HL-60/S4 treated with phorbol 12-myristate 13-acetate at 8.2 ng/mL for 4 days and 3 days (cell line): Measurements from ENCODE around the gene PDCD6IP.

ENCODE experiments used
- in situ Hi-C: fragments of 300-500 bp; cut with MboI; formaldehyde crosslinking; loops from 2 replicates; pipeline ENCODE4 v1.15.0; 2022; ENCODE audit warnings: low sequenced_read_pairs

PDCD6IP gene

DNA sequence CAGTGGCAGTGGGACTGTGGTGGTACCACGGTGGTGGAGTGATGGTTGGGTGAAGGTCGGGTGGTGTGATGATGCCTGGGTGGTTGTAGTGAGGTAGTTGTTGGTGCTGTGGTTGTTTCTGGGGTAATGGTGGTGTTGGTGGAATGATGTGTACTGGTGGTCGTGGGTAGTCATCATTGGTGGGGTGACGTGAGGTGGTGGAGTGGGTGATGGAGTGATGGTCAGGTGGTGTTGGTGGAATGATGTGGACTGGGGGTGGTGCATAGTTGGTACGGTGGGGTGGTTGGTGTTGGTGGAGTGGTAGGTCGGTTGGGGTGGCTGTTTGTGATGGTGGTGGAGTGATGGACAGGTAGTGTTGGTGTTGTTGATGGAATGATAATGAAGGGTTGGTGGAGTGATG, 87.1 kb downstream of the PDCD6IP start:
- in situ Hi-C loops = no loop called here

DNA sequence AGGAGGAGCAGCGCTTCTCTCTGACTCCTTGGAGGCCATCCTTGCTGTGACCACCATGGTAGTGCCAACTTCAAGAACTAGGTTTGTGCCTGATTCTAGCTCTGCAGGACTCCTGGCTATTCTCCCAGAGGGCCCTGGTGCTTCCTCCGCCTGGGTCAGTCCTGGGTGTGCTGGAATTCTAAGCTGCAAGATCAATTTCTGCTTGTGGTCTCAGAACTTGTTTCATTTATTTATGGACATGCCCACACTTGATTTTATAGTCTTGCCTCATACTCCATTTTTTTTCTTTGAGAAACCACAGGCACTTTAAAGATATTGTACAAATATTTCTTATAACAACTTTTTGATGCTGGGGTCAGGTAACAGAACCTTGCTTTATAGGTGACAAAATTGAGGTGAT, 87.6 kb downstream of the PDCD6IP start:
- in situ Hi-C loops = no loop called here

DNA sequence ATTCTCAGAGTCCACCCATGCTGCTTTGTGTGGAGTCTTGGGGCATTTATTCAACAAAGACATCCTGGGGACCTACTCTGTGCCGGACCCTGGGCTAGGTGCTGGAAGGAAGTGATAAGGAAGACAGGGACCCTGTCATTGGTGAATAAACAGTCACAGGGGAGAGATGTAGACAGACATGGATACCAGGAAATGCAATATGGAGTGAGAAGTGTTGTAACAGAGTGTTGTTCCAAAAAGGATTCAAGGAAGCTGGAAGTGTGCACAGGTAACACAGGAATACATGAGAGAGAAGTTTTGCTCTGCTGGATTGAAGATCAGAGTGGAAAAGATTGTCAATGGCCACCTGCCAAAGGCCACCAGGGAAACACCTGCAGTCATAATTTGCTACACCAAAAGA, 89.0 kb downstream of the PDCD6IP start:
- in situ Hi-C loops = no loop called here

DNA sequence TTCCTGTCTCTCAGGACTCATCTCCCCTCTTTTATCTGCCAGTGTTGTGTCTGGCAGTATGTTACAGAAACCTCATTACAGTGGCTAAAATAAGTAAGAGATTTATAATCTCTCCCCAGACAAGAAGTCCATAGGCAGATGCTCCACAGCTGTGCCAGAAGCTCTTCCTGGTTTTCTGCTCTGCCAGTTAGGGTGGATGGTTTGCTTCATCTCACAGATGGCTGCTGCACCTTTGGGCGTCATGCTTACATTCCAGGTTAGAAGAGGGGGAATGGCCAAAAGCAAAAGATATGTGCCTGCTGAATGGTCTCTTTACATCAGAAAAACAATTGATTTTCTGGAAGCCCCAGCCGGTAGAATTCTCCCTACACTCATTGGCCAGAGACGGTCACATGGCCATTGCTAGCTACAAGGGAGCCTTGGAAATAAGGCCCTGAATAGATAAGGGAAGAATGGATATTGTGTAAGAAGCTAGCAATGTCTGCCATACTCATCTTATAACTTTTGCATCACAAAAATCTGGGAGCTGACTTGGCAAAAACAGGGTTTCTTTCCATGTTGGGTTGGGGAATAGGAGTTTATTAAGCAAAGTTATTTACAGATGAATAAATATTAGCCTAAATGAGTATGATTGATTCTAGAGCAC, 91.1 kb downstream of the PDCD6IP start:
- in situ Hi-C loops = no loop called here

DNA sequence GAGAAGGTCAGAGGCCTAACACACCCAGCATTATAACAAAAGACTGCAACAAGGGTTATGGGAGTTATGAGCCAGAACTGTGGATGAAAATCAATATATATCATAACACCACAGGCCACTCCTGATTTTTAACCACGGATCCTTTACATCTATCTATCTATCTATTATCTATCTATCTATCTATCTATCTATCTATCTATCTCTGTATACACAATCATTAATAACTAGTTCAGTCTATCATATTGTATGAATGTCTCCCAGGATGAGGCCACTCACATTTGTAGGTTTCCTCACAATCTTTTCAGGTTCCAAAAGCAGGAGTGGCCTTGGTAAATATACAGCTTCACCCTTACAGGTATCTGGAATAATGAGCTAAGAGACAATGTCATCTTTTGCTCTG, 94.2 kb downstream of the PDCD6IP start:
- in situ Hi-C loops = no loop called here

DNA sequence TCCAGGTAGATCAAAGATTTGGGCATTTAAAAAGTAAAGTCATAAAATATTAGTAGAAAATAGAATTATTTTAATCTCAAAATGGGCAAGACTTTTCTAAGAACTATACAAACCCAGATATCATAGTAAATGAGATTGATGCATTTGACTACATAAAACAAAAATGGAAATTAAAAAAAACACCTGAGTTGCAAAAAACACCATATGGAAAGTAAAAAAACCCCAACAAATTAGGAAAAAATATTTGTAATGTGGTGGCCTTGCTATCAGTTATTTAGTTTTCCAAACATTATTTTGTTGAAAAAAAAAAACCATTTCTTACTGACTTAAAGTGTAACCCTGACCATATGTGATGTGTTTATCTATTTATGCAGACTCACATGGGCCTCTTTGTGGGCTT, 97.2 kb downstream of the PDCD6IP start:
- in situ Hi-C loops = no loop called here

DNA sequence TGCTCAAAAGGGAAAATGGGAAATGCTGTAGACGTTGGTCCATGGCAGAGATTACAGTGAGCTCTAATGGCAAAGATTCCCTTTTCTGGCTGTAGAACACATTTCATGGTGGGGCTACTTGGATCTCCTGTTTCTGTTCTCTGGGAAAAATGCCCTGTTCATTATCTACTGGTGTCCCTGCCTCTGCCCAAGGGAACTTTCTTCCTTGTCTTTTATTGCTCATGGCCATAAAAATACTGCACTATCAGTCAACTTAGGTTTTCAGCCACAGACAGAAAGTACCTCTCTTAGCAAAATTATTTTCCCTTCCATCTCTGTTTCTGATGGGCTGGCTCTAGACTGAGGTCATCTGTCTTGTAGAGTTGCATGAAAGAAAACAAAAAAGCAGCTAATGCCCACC, 98.9 kb downstream of the PDCD6IP start:
- in situ Hi-C loops = no loop called here

DNA sequence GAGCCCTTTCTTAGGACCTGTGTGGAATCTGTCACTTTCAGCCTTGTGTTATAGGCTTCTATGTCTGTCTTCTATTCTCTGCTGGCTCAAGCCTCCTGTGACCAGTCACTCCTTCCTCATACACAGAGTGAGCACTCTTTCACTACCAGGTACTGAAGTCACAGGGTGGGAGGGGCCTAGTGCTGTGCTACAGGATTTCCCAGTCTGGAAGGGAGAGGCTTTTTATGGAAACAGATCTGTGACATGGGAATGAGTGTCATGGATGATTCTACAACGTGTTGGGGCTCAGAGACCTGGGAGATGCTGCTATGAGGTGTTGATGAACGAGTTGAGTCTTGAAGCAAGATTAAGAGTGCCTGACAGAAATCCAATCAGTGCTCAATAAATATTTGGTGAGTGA, 100.5 kb downstream of the PDCD6IP start:
- in situ Hi-C loops = no loop called here

DNA sequence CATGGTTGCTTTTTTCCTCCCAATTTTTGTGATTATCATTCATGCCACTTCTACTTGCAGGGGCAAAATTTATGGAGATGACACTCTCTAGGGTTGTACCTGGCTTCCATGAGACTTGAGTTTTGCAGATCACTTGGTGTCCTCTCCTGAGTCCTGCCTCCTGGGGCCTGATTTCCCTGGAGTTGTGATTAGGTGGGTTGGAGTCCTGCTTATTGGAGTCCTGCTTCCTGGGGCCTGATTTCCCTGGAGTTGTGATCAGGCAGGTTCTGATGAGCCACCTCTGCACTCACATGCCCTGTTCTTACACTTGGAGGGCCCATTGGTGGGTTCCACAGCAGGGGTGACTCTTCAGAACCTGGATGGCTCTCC, 102.0 kb downstream of the PDCD6IP start:
- in situ Hi-C loops = no loop called here

DNA sequence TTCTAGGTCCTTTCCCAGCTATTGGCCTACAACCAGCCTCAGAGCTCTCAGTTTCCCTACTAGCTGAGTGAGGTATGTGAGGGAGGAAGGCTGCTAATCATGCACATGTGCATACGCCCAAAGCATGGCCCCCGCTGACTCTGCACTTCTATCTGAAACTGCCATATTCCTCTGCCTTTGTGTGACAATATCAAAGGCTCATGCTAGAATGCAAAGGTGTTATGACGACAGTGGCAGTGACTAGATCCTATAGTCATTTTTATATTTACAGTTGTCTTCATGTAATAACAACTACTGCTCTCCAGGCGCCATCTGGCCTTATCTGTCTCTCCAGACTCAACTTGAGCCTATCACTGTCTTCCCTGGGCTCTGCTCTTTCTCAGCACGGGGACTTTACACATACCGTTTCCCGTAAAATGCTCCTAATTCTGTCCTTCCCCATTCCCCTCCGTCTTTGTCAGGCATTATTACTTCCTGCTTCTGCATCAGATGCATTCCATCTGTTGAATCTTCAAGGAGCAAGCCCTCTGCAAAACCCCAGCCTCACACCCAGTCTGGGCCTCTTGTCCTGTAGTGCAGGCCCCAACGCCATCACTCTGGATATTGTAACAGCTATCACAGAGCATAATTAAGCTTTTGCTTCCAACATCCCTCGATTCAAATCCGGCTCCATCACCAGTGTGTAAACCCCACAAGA, 102.5 kb downstream of the PDCD6IP start:
- in situ Hi-C loops = no loop called here

DNA sequence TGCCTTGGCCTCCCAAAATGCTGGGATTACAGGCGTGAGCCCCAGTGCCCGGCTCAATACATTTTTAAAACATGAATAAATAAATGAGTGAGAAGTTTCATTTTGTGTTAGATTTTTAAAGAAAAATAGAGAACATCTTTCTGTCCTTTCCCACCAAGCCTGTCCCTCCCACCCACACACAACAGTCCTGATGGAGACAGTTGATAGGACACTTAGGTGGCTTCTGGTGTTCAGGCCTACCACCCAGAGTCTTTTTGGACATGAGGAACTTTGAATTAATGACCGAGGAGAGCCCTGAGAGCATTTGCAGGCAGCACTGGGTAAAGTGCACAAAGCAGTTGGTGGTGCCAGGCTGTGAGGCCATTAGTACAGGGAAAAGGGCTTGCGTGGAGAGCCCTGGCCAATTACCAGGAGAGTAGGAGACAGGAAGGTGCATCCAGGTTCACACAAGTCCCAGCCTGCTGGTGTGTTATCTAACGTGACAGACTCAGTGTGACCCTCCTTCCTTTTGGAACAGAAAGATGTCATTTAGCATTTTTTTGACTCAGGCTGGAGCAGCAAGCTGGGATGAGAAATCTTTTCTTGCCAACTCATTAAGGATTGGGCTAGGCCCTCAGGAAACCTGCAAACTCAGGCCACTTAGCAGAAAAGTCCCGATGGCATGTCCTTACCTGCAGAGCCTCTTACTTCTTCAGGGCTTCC, 103.6 kb downstream of the PDCD6IP start:
- in situ Hi-C loops = no loop called here

DNA sequence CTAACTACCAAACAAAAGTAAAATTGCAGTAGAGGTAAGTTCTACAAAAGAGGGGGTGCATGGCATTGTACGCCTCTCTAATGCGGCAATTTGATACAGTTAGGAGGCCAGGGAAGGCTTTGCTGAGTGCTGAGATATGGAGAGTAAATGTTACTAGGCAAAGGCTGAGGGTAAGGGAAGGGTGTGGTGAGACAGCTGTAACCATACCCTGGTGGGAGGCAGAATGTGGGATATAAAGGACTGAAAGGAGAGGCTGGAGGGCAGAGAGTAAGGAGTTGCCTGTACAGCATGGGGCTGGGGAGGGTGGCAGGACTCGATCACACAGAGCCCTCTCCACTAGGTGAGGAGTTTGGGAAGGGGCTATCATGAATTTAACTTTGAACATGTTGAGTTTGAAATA, 106.3 kb downstream of the PDCD6IP start:
- in situ Hi-C loops = no loop called here

DNA sequence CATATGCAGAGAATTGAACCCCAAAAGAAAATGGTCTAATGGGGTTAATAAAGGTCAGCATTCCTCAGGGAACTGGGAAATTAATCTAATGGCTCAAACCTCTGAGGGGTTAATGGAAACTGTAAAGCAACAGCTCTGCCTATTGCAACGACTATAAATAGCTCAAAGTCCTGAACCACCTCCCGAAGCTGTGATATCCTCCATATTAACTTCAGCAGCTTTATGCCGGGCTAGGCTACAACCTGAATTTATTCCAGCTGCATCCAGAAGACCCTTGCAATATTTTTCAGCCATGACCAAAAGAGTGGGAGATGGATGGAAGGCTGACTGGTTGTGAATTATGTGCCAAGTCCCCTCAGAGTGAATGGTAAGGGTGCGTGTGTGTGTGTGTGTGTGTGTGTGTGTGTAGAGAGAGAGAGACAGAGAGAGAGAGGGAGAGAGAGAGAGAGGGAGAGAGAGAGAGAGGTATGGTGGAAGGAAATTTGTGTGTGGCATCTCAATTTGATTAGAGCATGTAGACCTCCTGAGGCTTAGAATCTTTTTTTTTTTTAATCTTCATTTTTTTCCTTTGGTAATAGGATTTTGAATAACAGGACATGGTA, 109.9 kb downstream of the PDCD6IP start:
- in situ Hi-C loops = no loop called here

DNA sequence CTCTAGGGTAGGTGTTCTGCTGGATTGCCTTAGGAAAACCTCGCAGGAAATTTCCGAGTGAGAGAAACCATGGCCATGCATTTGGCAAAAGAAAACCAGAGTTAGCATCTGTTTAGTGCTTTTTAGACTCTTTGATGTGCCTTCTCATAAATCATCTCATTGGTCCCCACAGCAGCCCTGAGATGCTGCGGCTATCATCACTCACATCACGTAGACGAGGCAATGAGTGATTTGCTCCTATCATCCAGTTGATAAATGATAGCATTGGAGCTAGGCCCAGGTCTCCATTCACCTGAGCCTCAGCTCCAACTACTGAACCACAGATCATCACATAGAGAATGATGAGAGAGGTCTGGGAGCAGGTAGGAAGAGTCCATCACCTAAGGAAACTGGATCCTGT, 111.1 kb downstream of the PDCD6IP start:
- in situ Hi-C loops = no loop called here

DNA sequence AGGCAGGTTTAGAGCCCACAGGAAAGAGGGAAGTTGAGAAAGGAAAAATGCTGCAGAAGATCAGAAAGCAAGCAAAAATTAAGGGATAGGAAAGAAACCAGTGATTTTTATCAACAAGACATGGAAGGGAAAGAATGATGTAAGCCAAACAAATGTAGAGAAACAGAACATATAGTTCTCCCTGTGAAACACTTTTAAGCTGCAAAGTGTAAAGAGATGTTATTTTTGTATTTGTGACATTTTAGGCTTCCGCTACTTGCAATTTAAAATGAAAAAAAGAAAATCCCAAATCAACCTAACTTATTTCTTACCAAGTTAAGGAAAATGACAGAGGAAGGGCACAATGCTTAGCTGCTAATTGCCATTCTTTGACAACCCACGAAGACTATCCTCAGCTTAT, 111.6 kb downstream of the PDCD6IP start:
- in situ Hi-C loops = no loop called here

DNA sequence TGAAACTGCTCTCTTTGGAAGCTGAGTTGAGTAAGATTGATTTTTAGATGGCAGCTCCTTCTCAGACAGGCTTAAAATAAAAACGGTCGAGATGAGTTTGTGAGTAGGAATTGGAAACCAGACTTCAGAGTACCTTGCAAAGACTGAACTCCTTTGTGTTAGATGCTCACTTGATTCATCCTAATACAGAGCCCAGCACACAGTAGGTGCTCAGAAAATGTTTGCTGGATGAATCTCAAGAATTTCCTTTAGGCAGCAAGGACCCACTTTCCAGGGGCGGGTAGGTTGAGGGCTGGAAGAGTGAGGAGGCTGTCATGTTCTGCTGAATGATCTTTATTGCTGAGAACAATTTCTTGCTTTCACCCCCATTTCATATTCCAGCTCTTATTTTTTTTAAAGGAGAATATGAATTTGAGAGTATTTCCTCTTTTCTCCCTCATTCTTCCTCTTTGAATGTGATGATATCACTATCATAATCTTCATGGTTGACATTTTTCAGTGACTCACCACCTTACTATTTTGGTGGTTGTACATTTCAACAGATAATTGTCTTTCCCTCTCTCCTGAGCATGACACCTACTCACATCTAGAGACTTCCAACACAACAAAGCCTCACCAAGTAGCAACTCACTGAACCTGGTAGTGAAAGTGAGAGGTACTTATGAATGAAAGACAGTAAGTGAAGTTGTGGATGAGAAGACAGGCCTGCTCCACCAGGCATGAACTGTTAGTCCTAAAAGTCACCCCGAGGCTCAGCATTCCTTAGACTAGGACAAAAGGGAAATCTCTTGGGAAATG, 113.3 kb downstream of the PDCD6IP start:
- in situ Hi-C loops = no loop called here

DNA sequence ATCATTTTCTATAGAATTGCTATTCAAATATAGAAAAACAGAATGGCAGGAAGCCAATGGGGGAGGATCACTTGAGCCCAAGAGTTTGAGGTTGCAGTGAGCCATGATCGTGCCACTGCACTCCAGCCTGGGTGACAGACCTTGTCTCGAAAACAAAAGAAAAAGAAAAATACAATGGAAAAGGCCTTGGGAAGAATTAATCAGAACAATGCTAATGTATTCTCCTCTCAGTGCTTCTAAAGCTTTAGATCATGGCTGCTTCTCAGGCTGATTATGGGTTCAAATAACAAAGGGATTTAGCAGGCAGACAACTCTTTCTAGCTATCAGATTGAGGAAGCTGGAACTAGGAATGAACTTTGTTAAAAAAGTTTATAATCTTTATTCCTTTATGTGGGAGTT, 115.8 kb downstream of the PDCD6IP start:
- in situ Hi-C loops = no loop called here

DNA sequence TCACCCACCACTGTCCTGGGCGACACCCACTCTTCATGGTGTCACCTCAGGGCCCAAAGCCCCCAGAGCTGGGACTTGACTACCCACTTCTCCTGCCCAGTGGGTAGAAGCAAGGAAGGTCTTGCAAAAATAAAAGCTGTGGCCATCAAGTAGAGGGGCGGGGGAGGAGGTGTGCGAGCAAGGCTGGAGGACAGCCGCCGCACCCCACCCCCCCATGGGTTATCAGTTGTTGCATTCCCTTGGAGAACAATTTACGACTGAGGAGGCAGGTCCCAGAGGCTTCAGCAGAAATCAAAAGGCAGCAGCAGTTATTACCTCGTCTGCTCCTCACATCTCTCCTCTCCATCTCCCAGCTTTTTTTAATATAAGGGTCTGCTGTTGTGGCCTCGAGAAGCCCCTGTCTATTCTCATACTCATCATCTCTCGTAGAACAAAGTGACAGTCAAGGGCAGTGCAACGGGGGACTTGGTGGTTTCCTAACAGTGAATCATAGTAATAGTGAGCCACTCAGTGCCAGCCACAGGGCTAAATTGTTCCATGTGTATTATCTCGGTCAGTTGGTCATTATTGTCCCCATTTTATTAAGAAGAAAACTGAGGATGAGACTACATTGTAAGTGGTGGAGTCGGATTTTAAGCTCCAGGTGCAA, 116.4 kb downstream of the PDCD6IP start:
- in situ Hi-C loops = no loop called here

DNA sequence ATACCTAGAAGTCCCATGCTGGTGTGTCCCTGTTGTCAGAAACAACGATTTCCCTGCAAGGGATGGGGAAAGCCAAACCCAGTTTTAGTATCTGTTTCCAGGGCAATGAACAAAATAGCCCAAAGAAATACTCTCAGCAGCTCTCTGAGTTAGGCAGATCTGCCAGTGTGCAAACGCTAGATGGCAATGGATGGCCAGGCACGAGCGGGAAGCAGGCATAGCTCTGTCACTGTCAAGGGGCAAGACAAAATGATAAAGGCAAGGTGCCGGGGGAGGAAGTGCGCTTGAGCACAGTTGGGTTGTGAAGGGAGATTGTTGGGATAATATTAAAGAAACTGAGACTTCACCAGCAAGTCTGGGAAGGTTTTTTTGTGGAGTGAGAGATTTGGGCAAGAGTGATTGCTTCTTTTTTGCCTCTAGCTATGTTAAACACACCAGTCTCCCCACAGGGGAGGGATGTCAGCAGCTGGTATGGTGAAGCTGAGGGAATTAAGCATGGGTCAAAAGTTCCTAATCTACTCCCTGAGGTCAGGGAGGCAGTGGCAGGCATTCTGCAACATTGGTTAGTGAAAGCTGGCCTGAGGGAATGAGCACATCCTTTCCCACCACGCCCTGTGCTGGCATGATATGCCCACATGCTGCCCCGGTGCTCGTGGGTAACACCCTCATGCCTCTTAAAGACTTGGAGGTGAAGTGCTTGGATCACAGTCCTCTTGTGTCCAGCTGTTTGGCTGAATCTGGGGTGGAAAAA, 117.5 kb downstream of the PDCD6IP start:
- in situ Hi-C loops = no loop called here
